GM12892 (cell line): Measurements from ENCODE around the gene CCR2.

Experiments
- POLR2A ChIP-seq: IDR thresholded peaks from 2 replicates; pipeline ENCODE4 v1.6.1; 2011; ENCODE audit warnings: low read depth, low read length, control low read depth
- TAF1 ChIP-seq: IDR thresholded peaks from 2 replicates; pipeline ENCODE4 v1.6.1; 2011; ENCODE audit warnings: low read depth, mild to moderate bottlenecking, control low read depth, low read length, borderline replicate concordance

- TF ChIP-seq POLR2A, result no peak
- TF ChIP-seq TAF1, result no peak
Measured at GRCh38 chr3:46338840-46339239, 15.1 kb upstream of the CCR2 start.
